H9 (cell line): ENCODE results near the gene CRMP1. TPM values are rescaled to one million over a fixed set of nuclear protein-coding genes. Genes with fewer than 3 reads are reported as not detected.
A peak's percentile ranks its signal among the peaks of the same experiment; 100 is the strongest.

ENCODE experiments used
- DNase-seq: peaks from one replicate; pipeline ENCODE4 v3.0.0-alpha.2; 2017
- H2AFZ ChIP-seq: one replicate; pipeline ENCODE4 v1.6.1; 2013; ENCODE audit warnings: mild to moderate bottlenecking, low read length, control low read depth, moderate library complexity
- H2AK5ac ChIP-seq: 2 replicates; pipeline ENCODE4 v1.6.1; 2013; ENCODE audit warnings: low read length, control low read depth, mixed read lengths; ENCODE audit not compliant: insufficient read length
- H2BK120ac ChIP-seq: one replicate; pipeline ENCODE4 v1.6.1; 2013; ENCODE audit warnings: low read depth, mild to moderate bottlenecking, low read length, control low read depth, inconsistent platforms; ENCODE audit not compliant: poor library complexity, severe bottlenecking
- H2BK12ac ChIP-seq: 2 replicates; pipeline ENCODE4 v1.6.1; 2013; ENCODE audit warnings: low read length, control low read depth, mixed read lengths, low read depth; ENCODE audit not compliant: insufficient read length
- H2BK15ac ChIP-seq: 2 replicates; pipeline ENCODE4 v1.6.1; 2013; ENCODE audit warnings: low read depth, low read length, control low read depth
- H2BK20ac ChIP-seq: one replicate; pipeline ENCODE4 v1.6.1; 2013; ENCODE audit warnings: low read depth, mild to moderate bottlenecking, low read length, control low read depth, inconsistent platforms; ENCODE audit not compliant: poor library complexity, severe bottlenecking
- H2BK5ac ChIP-seq: 2 replicates; pipeline ENCODE4 v1.6.1; 2013; ENCODE audit warnings: low read length, control low read depth, mixed read lengths; ENCODE audit not compliant: insufficient read length
- H3K14ac ChIP-seq: 2 replicates; pipeline ENCODE4 v1.6.1; 2013; ENCODE audit warnings: low read length, control low read depth; ENCODE audit not compliant: insufficient read depth
- H3K18ac ChIP-seq: 2 replicates; pipeline ENCODE4 v1.6.1; 2013; ENCODE audit warnings: low read depth, mild to moderate bottlenecking, mixed read lengths, low read length, control low read depth; ENCODE audit not compliant: insufficient read length
- H3K23ac ChIP-seq: 2 replicates; pipeline ENCODE4 v1.6.1; 2013; ENCODE audit warnings: low read length, control low read depth, mixed read lengths, low read depth; ENCODE audit not compliant: insufficient read length
- H3K23me2 ChIP-seq: 2 replicates; pipeline ENCODE4 v1.6.1; 2013; ENCODE audit warnings: low read depth, mild to moderate bottlenecking, mixed read lengths, low read length, control low read depth; ENCODE audit not compliant: insufficient read length, poor library complexity, severe bottlenecking
- H3K27ac ChIP-seq: 2 replicates; pipeline ENCODE4 v1.5.1; 2013; ENCODE audit warnings: low read length, control low read depth, mixed read lengths, low read depth; ENCODE audit not compliant: insufficient read length
- H3K27me3 ChIP-seq: 2 replicates; pipeline ENCODE4 v1.6.1; 2013; ENCODE audit warnings: low read length, control low read depth, inconsistent platforms; ENCODE audit not compliant: insufficient read depth
- H3K4ac ChIP-seq: 2 replicates; pipeline ENCODE4 v1.6.1; 2013; ENCODE audit warnings: low read depth, mild to moderate bottlenecking, control low read depth, inconsistent platforms, low read length, moderate library complexity
- H3K4me1 ChIP-seq: 2 replicates; pipeline ENCODE4 v1.6.1; 2013; ENCODE audit warnings: low read length, control low read depth, inconsistent platforms; ENCODE audit not compliant: insufficient read depth
- H3K4me2 ChIP-seq: 2 replicates; pipeline ENCODE4 v1.6.1; 2013; ENCODE audit warnings: low read length, control low read depth, mixed read lengths; ENCODE audit not compliant: insufficient read length, insufficient read depth
- H3K56ac ChIP-seq: 2 replicates; pipeline ENCODE4 v1.6.1; 2013; ENCODE audit warnings: low read depth, mild to moderate bottlenecking, mixed read lengths, low read length, control low read depth; ENCODE audit not compliant: insufficient read length
- H3K79me1 ChIP-seq: 2 replicates; pipeline ENCODE4 v1.6.1; 2013; ENCODE audit warnings: low read depth, mild to moderate bottlenecking, moderate library complexity, low read length, control low read depth, inconsistent platforms; ENCODE audit not compliant: insufficient read depth, poor library complexity, severe bottlenecking
- H3K79me2 ChIP-seq: 2 replicates; pipeline ENCODE4 v1.6.1; 2013; ENCODE audit warnings: low read length, control low read depth, inconsistent platforms; ENCODE audit not compliant: insufficient read depth
- H3K9ac ChIP-seq: 2 replicates; pipeline ENCODE4 v1.6.1; 2013; ENCODE audit warnings: low read length, control low read depth, mixed read lengths; ENCODE audit not compliant: insufficient read length; ENCODE audit errors: extremely low read depth
- H3K9me3 ChIP-seq: one replicate; pipeline ENCODE4 v1.6.1; 2013; ENCODE audit warnings: low read depth, low read length, inconsistent platforms; ENCODE audit not compliant: control insufficient read depth
- H3T11ph ChIP-seq: one replicate; pipeline ENCODE4 v1.6.1; 2013; ENCODE audit warnings: mild to moderate bottlenecking, low read length, control low read depth, inconsistent platforms
- H4K20me1 ChIP-seq: one replicate; pipeline ENCODE4 v1.6.1; 2013; ENCODE audit not compliant: control insufficient read depth, insufficient read length, insufficient read depth
- H4K5ac ChIP-seq: 2 replicates; pipeline ENCODE4 v1.6.1; 2013; ENCODE audit warnings: low read depth, mild to moderate bottlenecking, mixed read lengths, low read length, control low read depth; ENCODE audit not compliant: insufficient read length
- H4K8ac ChIP-seq: replicated peaks from 2 replicates; pipeline ENCODE4 v1.6.1; 2013; ENCODE audit warnings: low read length, control low read depth, mixed read lengths, low read depth; ENCODE audit not compliant: insufficient read length
- H4K91ac ChIP-seq: 2 replicates; pipeline ENCODE4 v1.6.1; 2013; ENCODE audit warnings: low read depth, mild to moderate bottlenecking, moderate library complexity, mixed read lengths, low read length, control low read depth; ENCODE audit not compliant: insufficient read length
- H3K27ac Mint-ChIP-seq, 3 experiments: 2 replicates in 2 of 3; 3 replicates in 1 of 3; pipeline ENCODE4 v1.8.0; 2020 to 2021; ENCODE audit warnings: mixed read lengths in 3 of 3, mild to moderate bottlenecking in 1 of 3, moderate library complexity in 1 of 3
- H3K27me3 Mint-ChIP-seq: 2 replicates; pipeline ENCODE4 v1.8.0; 2021; ENCODE audit warnings: low read depth, mild to moderate bottlenecking, moderate library complexity, mixed read lengths
- H3K36me3 Mint-ChIP-seq, 3 experiments: 2 replicates in 2 of 3; 3 replicates in 1 of 3; pipeline ENCODE4 v1.8.0; 2020 to 2021; ENCODE audit warnings: low read depth in 3 of 3, mixed read lengths in 3 of 3; ENCODE audit not compliant: insufficient read depth in 1 of 3
- H3K4me1 Mint-ChIP-seq, 2 experiments: 2 replicates each; pipeline ENCODE4 v1.8.0; 2020; ENCODE audit warnings: mixed read lengths in 2 of 2
- H3K4me3 Mint-ChIP-seq, 2 experiments: 2 replicates in 1 of 2; 3 replicates in 1 of 2; pipeline ENCODE4 v1.8.0; 2020 to 2021; ENCODE audit warnings: mild to moderate bottlenecking in 2 of 2, mixed read lengths in 2 of 2, moderate library complexity in 1 of 2
- H3K9me3 Mint-ChIP-seq, 2 experiments: 2 replicates in 1 of 2; 3 replicates in 1 of 2; pipeline ENCODE4 v1.8.0; 2020; ENCODE audit warnings: mild to moderate bottlenecking in 2 of 2, mixed read lengths in 2 of 2, moderate library complexity in 1 of 2
- CTCF ChIP-seq: fragments of 200-600 bp; sonication (generic); conservative IDR thresholded peaks from 3 replicates; pipeline ENCODE4 v1.8.0; 2021; ENCODE audit warnings: antibody characterized with exemption, mild to moderate bottlenecking
- WGBS: extraction: QIAGEN DNeasy Blood & Tissue Kit; methylation state at CpG from one replicate; pipeline ENCODE4 v1.1.7; 2013; ENCODE audit warnings: missing lambda C conversion rate, low lambda C conversion rate, mixed read lengths; ENCODE audit not compliant: insufficient read length; ENCODE audit errors: extremely low coverage; 5-methylcytosine and 5-hydroxymethylcytosine counted together
- total RNA-seq: library from RNA; stranded (reverse); gene quantifications from 2 replicates; pipeline ENCODE4 v1.2.1, GENCODE V29; 2021

The CRMP1 gene
- total RNA-seq, 1 experiment from 2014 or later, result 71.6 TPM

GRCh38 chr4:5787311-5787710 lies 105.6 kb downstream of the CRMP1 start:
- H3K23me2 ChIP-seq, result no peaks in the 10 kb centered on the region
- no peak overlapping the region for H3K9ac ChIP-seq
- H2BK120ac ChIP-seq, result no peak overlapping the region
- H3K79me1 ChIP-seq, result no peaks in the 10 kb centered on the region
- no peak overlapping the region for H2BK20ac ChIP-seq
- DNase-seq, result peak; percentile 10
- Mint-ChIP-seq H3K4me3 (no peak overlapping the region), H3K27me3 (no peaks in the 10 kb centered on the region), H3K27ac (no peak overlapping the region), H3K4me1 (peaks cover 15 to 16% of the 10 kb centered on the region in 2 experiments; a peak in 3 of 4 replicates), H3K36me3 (peaks cover 32 to 39% (median 35%) of the 10 kb centered on the region in 3 experiments), H3K9me3 (peaks cover 0 to 3% of the 10 kb centered on the region in 2 experiments; a peak in 2 of 5 replicates)
- H3K4ac ChIP-seq, result no peak overlapping the region
- no peak overlapping the region for H3K27ac ChIP-seq
- H3K18ac ChIP-seq, result no peak overlapping the region
- no peaks in the 10 kb centered on the region for H3K27me3 ChIP-seq
- H4K5ac ChIP-seq, result no peak overlapping the region
- no peak overlapping the region for H2BK15ac ChIP-seq
- H3K79me2 ChIP-seq, result 0 out of 2 replicates have a peak, but pooled peaks cover 2% of the 10 kb centered on the region
- TF ChIP-seq CTCF, result no peak
- H4K8ac ChIP-seq, result no peak overlapping the region
- H2BK5ac ChIP-seq, result no peak overlapping the region
- H4K20me1 ChIP-seq, result no peaks in the 10 kb centered on the region
- no peak overlapping the region for H3K56ac ChIP-seq
- H3K23ac ChIP-seq, result no peak overlapping the region
- H4K91ac ChIP-seq, result no peak overlapping the region
- no peak overlapping the region for H2AFZ ChIP-seq
- WGBS, result no CpG with 5 or more reads among the region's 8 CpGs
- no peak overlapping the region for H3K4me2 ChIP-seq
- H3K9me3 ChIP-seq, result no peaks in the 10 kb centered on the region
- no peak overlapping the region for H3T11ph ChIP-seq
- H2AK5ac ChIP-seq, result no peak overlapping the region
- no peaks in the 10 kb centered on the region for H3K4me1 ChIP-seq
- no peak overlapping the region for H2BK12ac ChIP-seq
- no peak overlapping the region for H3K14ac ChIP-seq
